NT2/D1 (cell line): ENCODE results near the gene AKR1C3.

ENCODE experiments used
- SUZ12 ChIP-seq: IDR thresholded peaks from 2 replicates; pipeline ENCODE4 v1.6.1; 2011; ENCODE audit not compliant: insufficient read length, insufficient read depth; ENCODE audit errors: extremely low read depth
- YY1 ChIP-seq: IDR thresholded peaks from 2 replicates; pipeline ENCODE4 v1.6.1; 2011; ENCODE audit not compliant: insufficient read length, insufficient read depth

GRCh38 chr10:5047912-5048628 is 46.1 kb upstream of the AKR1C3 start:
- no peak for TF ChIP-seq SUZ12
- TF ChIP-seq YY1: no peak
